Measurements from ENCODE around the gene BRSK2.

BRSK2 gene

DNA sequence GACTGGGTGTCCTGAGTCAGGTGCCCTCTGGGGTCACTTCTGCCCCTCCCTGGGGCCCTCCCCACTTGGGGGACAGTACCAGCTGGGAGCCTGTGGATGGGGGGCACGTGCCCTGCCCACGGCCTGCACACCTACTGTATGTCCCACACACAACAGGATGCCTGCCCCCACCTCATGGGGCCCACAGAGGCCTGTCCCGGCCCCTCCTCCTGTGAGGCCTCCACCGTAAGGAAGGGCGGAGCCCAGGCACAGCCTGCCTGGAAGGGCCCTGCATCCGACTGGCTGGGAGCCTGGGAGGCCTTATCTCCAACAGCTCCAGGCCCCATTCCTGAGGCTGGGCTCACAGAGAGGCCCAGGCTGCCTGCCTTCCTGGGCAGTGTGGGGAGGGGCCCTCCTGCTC lies 47.8 kb downstream of the BRSK2 start:
- peaks cover 11% of the 10 kb centered on the region for H3K4me1 ChIP-seq (ENCODE audit: insufficient read depth, low read length)
- H2AFZ ChIP-seq (ENCODE audit: low read depth, low read length) = no peak overlapping the region
- H3K36me3 ChIP-seq (ENCODE audit: insufficient read depth, low read length) = peaks cover 12% of the 10 kb centered on the region
- H3K9me3 ChIP-seq (ENCODE audit: low read length) = no peaks in the 10 kb centered on the region
- H3K4me3 ChIP-seq (ENCODE audit: low read length) = no peak overlapping the region
- H3K27me3 ChIP-seq (ENCODE audit: insufficient read depth, low read length) = no peaks in the 10 kb centered on the region

GRCh38 chr11:1438261-1438966 lies 48.7 kb downstream of the BRSK2 start:
- H3K36me3 ChIP-seq (ENCODE audit: insufficient read depth, low read length) = peaks cover 17% of the 10 kb centered on the region

DNA sequence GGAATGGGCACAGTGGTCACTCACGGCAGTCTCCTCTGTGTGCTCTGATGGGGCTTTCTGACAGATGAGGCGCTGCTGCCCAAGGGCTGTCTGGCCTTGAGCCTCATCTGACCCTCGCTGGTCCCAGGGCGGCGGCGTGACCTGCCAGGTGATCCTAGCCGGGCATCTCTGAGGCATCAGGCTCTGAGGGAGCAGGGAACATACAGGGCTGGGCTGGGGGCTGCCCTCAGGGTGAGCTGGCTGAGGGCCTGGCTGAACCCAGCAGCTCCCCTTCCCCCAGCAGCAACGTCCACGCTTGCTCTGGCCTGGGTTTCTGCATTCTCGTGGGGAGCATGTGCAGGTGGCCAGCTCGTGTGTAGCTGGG lies 49.2 kb downstream of the BRSK2 start:
- no peaks in the 10 kb centered on the region for H3K27me3 ChIP-seq (ENCODE audit: insufficient read depth, low read length)
- peaks cover 22% of the 10 kb centered on the region for H3K36me3 ChIP-seq (ENCODE audit: insufficient read depth, low read length)
- no peaks in the 10 kb centered on the region for H3K9me3 ChIP-seq (ENCODE audit: low read length)
- H2AFZ ChIP-seq (ENCODE audit: low read depth, low read length) = no peak overlapping the region
- no peak overlapping the region for H3K4me3 ChIP-seq (ENCODE audit: low read length)
- H3K4me1 ChIP-seq (ENCODE audit: insufficient read depth, low read length) = peaks cover 11% of the 10 kb centered on the region

More at GRCh38 chr11:1438261-1438966, 48.7 kb downstream of the BRSK2 start:
- Histone ChIP-seq H3K27me3 (ENCODE audit: insufficient read depth, low read length) (no peaks in the 10 kb centered on the region), H2AFZ (ENCODE audit: low read depth, low read length) (no peak overlapping the region), H3K4me3 (ENCODE audit: low read length) (no peak overlapping the region), H3K4me1 (ENCODE audit: insufficient read depth, low read length) (peaks cover 11% of the 10 kb centered on the region), H3K9me3 (ENCODE audit: low read length) (no peaks in the 10 kb centered on the region)

DNA sequence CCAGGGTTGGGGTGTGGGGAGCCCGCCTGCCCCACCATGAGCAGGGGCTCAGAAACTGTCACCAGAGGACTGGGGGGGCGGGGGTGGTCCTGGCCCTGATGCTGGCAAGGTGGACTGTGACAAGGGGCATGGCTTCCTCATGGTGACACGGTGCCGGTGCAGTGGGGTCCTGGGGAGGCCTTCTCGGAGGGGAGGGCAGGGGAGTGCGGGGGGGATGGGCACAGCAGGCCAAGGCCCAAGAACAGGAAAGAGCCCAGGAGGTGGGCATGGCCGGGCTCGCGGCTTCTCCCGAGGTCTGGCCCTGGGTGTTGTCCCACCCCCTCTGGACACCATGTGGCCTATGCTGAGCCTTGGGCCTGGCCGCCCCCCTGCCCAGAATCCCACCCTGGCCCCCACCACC lies 49.6 kb downstream of the BRSK2 start:
- Histone ChIP-seq H3K4me3 (ENCODE audit: low read length) (no peak overlapping the region), H3K36me3 (ENCODE audit: insufficient read depth, low read length) (peaks cover 25% of the 10 kb centered on the region), H3K4me1 (ENCODE audit: insufficient read depth, low read length) (peaks cover 11% of the 10 kb centered on the region), H2AFZ (ENCODE audit: low read depth, low read length) (no peak overlapping the region), H3K27me3 (ENCODE audit: insufficient read depth, low read length) (no peaks in the 10 kb centered on the region), H3K9me3 (ENCODE audit: low read length) (no peaks in the 10 kb centered on the region)

GRCh38 chr11:1440066-1440465 lies 50.3 kb downstream of the BRSK2 start:
- H3K36me3 ChIP-seq (ENCODE audit: insufficient read depth, low read length) = peaks cover 30% of the 10 kb centered on the region
- H2AFZ ChIP-seq (ENCODE audit: low read depth, low read length) = no peak overlapping the region
- H3K4me1 ChIP-seq (ENCODE audit: insufficient read depth, low read length) = peaks cover 11% of the 10 kb centered on the region
- H3K27me3 ChIP-seq (ENCODE audit: insufficient read depth, low read length) = no peaks in the 10 kb centered on the region
- H3K9me3 ChIP-seq (ENCODE audit: low read length) = no peaks in the 10 kb centered on the region
- no peak overlapping the region for H3K4me3 ChIP-seq (ENCODE audit: low read length)

DNA sequence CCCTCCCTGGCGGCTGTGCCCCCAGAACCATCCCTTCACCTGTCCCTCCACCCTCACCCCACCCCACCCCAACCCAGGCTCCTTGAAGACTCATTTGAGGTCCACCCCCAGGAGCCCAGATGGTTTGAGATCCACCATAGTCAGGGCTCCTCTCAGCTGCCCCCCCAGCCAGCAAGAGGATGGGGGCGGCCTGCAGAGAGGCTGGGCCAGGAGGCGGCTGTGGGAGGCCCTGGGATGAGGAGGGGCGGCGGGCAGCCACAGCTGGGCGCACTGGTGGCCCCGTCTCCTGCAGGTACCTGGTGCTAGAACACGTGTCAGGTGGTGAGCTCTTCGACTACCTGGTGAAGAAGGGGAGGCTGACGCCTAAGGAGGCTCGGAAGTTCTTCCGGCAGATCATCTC lies 50.8 kb downstream of the BRSK2 start:
- Histone ChIP-seq H3K9me3 (ENCODE audit: low read length) (no peaks in the 10 kb centered on the region), H3K4me1 (ENCODE audit: insufficient read depth, low read length) (peaks cover 11% of the 10 kb centered on the region), H3K4me3 (ENCODE audit: low read length) (no peak overlapping the region), H2AFZ (ENCODE audit: low read depth, low read length) (no peak overlapping the region), H3K36me3 (ENCODE audit: insufficient read depth, low read length) (peaks cover 34% of the 10 kb centered on the region), H3K27me3 (ENCODE audit: insufficient read depth, low read length) (no peaks in the 10 kb centered on the region)

- Histone ChIP-seq H3K36me3 (ENCODE audit: insufficient read depth, low read length) (peaks cover 45% of the 10 kb centered on the region), H3K9me3 (ENCODE audit: low read length) (no peaks in the 10 kb centered on the region), H3K4me3 (ENCODE audit: low read length) (no peak overlapping the region), H2AFZ (ENCODE audit: low read depth, low read length) (no peak overlapping the region), H3K27me3 (ENCODE audit: insufficient read depth, low read length) (no peaks in the 10 kb centered on the region), H3K4me1 (ENCODE audit: insufficient read depth, low read length) (no peaks in the 10 kb centered on the region)
Measured at GRCh38 chr11:1442163-1442562, 52.4 kb downstream of the BRSK2 start.

DNA sequence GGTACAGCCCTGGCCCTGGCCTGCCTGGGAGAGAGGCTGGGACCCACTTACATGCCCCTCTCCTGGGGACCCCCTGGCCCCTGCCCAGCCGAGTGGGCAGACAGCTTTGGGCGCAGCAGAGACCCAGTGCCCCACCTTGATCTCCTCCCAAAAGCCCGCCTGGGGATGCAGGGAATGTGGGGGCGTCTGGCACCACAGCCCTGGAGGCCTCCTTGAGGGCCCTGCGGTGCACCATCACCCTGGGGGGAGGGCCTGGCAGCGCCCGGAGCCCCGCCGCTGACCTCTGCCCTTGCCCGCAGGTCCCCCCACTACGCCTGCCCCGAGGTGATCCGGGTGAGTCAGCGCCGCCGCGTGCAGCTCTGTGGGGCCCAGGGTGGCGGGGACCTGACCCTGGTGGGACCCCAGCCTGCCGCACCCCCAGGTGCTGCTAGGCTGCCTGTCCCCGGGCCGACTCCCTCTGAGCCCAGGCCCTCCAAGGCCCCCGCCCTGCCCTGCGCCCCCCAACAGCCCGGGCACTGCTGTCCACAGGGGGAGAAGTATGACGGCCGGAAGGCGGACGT lies 53.2 kb downstream of the BRSK2 start:
- H3K27me3 ChIP-seq (ENCODE audit: insufficient read depth, low read length) = no peaks in the 10 kb centered on the region
- H3K4me3 ChIP-seq (ENCODE audit: low read length) = no peak overlapping the region
- no peak overlapping the region for H2AFZ ChIP-seq (ENCODE audit: low read depth, low read length)
- H3K9me3 ChIP-seq (ENCODE audit: low read length) = no peaks in the 10 kb centered on the region
- no peaks in the 10 kb centered on the region for H3K4me1 ChIP-seq (ENCODE audit: insufficient read depth, low read length)
- peaks cover 50% of the 10 kb centered on the region for H3K36me3 ChIP-seq (ENCODE audit: insufficient read depth, low read length)

DNA sequence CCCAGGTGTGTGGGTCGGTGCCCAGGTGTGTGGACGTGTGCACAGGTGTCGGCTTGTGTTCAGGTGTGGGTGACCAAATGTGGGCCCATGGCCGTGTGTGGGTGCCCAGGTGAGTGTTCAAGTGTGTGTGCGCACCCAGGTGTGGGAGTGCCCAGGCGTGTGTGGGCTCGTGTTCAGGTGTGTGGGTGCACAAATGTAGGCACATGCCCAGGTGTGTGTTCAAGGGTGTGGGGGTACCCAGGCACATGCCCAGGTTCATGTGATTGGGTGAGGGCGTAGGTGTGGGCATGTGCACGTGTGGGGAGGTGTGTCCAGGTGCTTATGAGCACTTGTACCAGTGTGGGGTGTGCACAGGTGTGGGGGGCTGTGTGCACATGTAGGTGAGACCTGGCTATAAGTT lies 54.0 kb downstream of the BRSK2 start:
- Histone ChIP-seq H3K36me3 (ENCODE audit: insufficient read depth, low read length) (peaks cover 57% of the 10 kb centered on the region), H2AFZ (ENCODE audit: low read depth, low read length) (no peak overlapping the region), H3K9me3 (ENCODE audit: low read length) (no peaks in the 10 kb centered on the region), H3K27me3 (ENCODE audit: insufficient read depth, low read length) (no peaks in the 10 kb centered on the region), H3K4me3 (ENCODE audit: low read length) (no peak overlapping the region), H3K4me1 (ENCODE audit: insufficient read depth, low read length) (no peaks in the 10 kb centered on the region)

DNA sequence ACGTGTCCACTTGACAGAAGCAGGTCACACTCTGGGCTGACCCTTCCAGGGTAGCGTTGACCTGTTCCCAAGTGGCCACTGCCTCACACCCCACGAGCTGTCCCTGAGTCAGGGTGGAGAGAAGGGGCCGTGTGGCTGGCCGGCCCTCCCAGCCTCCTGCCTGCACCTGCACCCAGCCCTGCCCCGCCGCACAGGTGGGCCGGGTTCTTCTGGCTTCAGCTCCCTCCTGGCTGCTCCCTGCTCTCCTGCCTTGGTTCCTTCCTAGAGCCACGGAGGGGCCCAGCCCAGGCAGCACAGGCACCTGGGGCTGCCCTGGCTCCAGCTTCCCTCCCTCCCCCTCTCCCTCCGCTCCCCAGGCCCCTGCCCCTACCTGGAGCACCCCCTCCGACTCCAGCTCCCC lies 54.6 kb downstream of the BRSK2 start:
- Histone ChIP-seq H3K27me3 (ENCODE audit: insufficient read depth, low read length) (no peaks in the 10 kb centered on the region), H3K4me3 (ENCODE audit: low read length) (no peak overlapping the region), H2AFZ (ENCODE audit: low read depth, low read length) (no peak overlapping the region), H3K36me3 (ENCODE audit: insufficient read depth, low read length) (peaks cover 56% of the 10 kb centered on the region), H3K4me1 (ENCODE audit: insufficient read depth, low read length) (no peaks in the 10 kb centered on the region), H3K9me3 (ENCODE audit: low read length) (no peaks in the 10 kb centered on the region)

DNA sequence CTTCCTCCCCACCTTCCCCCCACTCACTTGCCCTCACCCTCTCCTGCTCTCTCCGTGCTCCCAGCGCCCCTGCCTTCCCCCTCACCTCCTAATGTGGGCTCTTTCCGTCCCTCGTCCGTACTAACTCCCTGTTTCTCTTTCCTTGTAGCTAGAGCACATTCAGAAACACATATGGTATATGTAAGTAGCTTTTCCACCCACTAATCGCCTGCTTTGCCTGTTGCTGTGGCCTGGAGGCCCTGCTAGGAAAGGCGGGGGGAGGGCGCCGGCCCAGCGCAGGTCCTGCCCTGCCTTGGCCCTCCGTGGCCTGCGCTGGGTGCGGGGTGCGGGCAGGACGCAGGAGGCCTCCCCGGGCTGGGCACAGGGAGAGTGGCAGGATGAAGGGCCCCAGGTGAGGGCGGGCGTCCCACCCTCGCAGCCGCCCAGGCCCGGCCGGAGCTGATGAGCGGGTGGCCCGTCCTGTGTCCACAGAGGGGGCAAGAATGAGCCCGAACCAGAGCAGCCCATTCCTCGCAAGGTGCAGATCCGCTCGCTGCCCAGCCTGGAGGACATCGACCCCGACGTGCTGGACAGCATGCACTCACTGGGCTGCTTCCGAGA lies 55.2 kb downstream of the BRSK2 start:
- Histone ChIP-seq H3K9me3 (ENCODE audit: low read length) (no peaks in the 10 kb centered on the region), H3K27me3 (ENCODE audit: insufficient read depth, low read length) (no peaks in the 10 kb centered on the region), H3K36me3 (ENCODE audit: insufficient read depth, low read length) (peaks cover 62% of the 10 kb centered on the region), H3K4me3 (ENCODE audit: low read length) (no peak overlapping the region), H2AFZ (ENCODE audit: low read depth, low read length) (no peak overlapping the region), H3K4me1 (ENCODE audit: insufficient read depth, low read length) (no peaks in the 10 kb centered on the region)

- H3K4me3 ChIP-seq (ENCODE audit: low read length) = no peak overlapping the region
- no peaks in the 10 kb centered on the region for H3K9me3 ChIP-seq (ENCODE audit: low read length)
- H3K27me3 ChIP-seq (ENCODE audit: insufficient read depth, low read length) = no peaks in the 10 kb centered on the region
- H3K4me1 ChIP-seq (ENCODE audit: insufficient read depth, low read length) = no peaks in the 10 kb centered on the region
- peaks cover 62% of the 10 kb centered on the region for H3K36me3 ChIP-seq (ENCODE audit: insufficient read depth, low read length)
- H2AFZ ChIP-seq (ENCODE audit: low read depth, low read length) = no peak overlapping the region
Measured at GRCh38 chr11:1445741-1446445, 56.2 kb downstream of the BRSK2 start.

GRCh38 chr11:1446623-1447022 lies 56.9 kb downstream of the BRSK2 start:
- Histone ChIP-seq H3K36me3 (ENCODE audit: insufficient read depth, low read length) (peaks cover 67% of the 10 kb centered on the region), H2AFZ (ENCODE audit: low read depth, low read length) (no peak overlapping the region), H3K4me1 (ENCODE audit: insufficient read depth, low read length) (no peaks in the 10 kb centered on the region), H3K27me3 (ENCODE audit: insufficient read depth, low read length) (no peaks in the 10 kb centered on the region), H3K9me3 (ENCODE audit: low read length) (no peaks in the 10 kb centered on the region), H3K4me3 (ENCODE audit: low read length) (no peak overlapping the region)

All from neuron (in vitro differentiated cells).